HepG2 (cell line): ENCODE results near the gene SLC4A9. TPM values are rescaled to one million over a fixed set of nuclear protein-coding genes. Genes with fewer than 3 reads are reported as not detected.

Experiments used
- HMG20B ChIP-seq: conservative IDR thresholded peaks from 2 replicates; pipeline ENCODE4 v1.6.1; 2016; ENCODE audit warnings: missing genetic modification reagents, missing compliant biosample characterization
- MTF2 ChIP-seq: sonication (generic); formaldehyde crosslinking; IDR thresholded peaks from 2 replicates; pipeline ENCODE4 v1.5.0; 2020; ENCODE audit warnings: missing genetic modification reagents, borderline replicate concordance
- PPARG ChIP-seq: conservative IDR thresholded peaks from 2 replicates; pipeline ENCODE4 v1.6.1; 2016; ENCODE audit warnings: missing biosample characterization, missing genetic modification reagents
- RAD21 ChIP-seq: fragments of 450-650 bp; formaldehyde crosslinking; IDR thresholded peaks from 2 replicates; pipeline ENCODE4 v1.5.0; 2020; ENCODE audit warnings: mild to moderate bottlenecking
- RBM22 ChIP-seq: fragments of 200-400 bp; formaldehyde crosslinking; optimal IDR thresholded peaks from 2 replicates; pipeline ENCODE3; 2017; ENCODE audit warnings: mild to moderate bottlenecking, low read length, moderate library complexity
- RELA ChIP-seq: sonication (generic); formaldehyde crosslinking; IDR thresholded peaks from 2 replicates; pipeline ENCODE4 v1.4.0; 2020; ENCODE audit warnings: missing genetic modification reagents
- SAFB2 ChIP-seq: sonication (generic); formaldehyde crosslinking; IDR thresholded peaks from 2 replicates; pipeline ENCODE4 v1.5.1; 2020; ENCODE audit warnings: missing genetic modification reagents, low read depth, mild to moderate bottlenecking, borderline replicate concordance
- SMAD3 ChIP-seq: sonication (generic); formaldehyde crosslinking; IDR thresholded peaks from 2 replicates; pipeline ENCODE4 v1.4.0; 2020; ENCODE audit warnings: missing genetic modification reagents
- SRY ChIP-seq: sonication (generic); formaldehyde crosslinking; IDR thresholded peaks from 2 replicates; pipeline ENCODE4 v1.8.0; 2022; ENCODE audit warnings: mild to moderate bottlenecking, missing genetic modification reagents
- ZNF3 ChIP-seq: IDR thresholded peaks from 2 replicates; pipeline ENCODE4 v1.7.0; 2017; ENCODE audit warnings: inconsistent platforms
- ZNF550 ChIP-seq: sonication (generic); formaldehyde crosslinking; IDR thresholded peaks from 2 replicates; pipeline ENCODE4 v1.4.0; 2020; ENCODE audit warnings: mild to moderate bottlenecking, missing genetic modification reagents, borderline replicate concordance
- ZNF780A ChIP-seq: sonication (generic); formaldehyde crosslinking; IDR thresholded peaks from 2 replicates; pipeline ENCODE4 v1.8.0; 2022; ENCODE audit warnings: mild to moderate bottlenecking, missing genetic modification reagents, moderate library complexity
- polyA plus RNA-seq, 8 experiments: library from polyadenylated mRNA; depleted of rRNA in 3 of 8; stranded (reverse) in 7 of 8; unstranded in 1 of 8; fragments of >200 nt; fragmentation: Illumina TruSeq in 4 of 8; extraction: Trizol in 4 of 8; gene quantifications; 2 replicates each; pipeline versions ENCODE4 v1.2.1 to v1.2.3, GENCODE V29; 2011 to 2016; ENCODE audit warnings: low read depth in 4 of 8, missing spikeins in 1 of 8, mixed read lengths in 1 of 8; ENCODE audit not compliant: insufficient read depth in 1 of 8
- total RNA-seq, 5 experiments: library from RNA; depleted of rRNA; stranded (reverse); fragments of >200 nt; fragmentation: Illumina TruSeq; extraction: Trizol; gene quantifications; 2 replicates each; pipeline ENCODE4 v1.2.3, GENCODE V29; 2016; ENCODE audit warnings: low read depth in 1 of 5
- TF ChIP-seq, protein P1 (sequence below): sonication (generic); formaldehyde crosslinking; IDR thresholded peaks from 2 replicates; pipeline ENCODE4 v1.5.0; 2020; ENCODE audit warnings: mild to moderate bottlenecking, missing genetic modification reagents
- TF ChIP-seq, protein P2 (sequence below): sonication (generic); formaldehyde crosslinking; IDR thresholded peaks from 2 replicates; pipeline ENCODE4 v1.4.0; 2020; ENCODE audit warnings: mild to moderate bottlenecking, missing genetic modification reagents
- TF ChIP-seq, protein P3 (sequence below): sonication (generic); formaldehyde crosslinking; IDR thresholded peaks from 2 replicates; pipeline ENCODE4 v1.5.1; 2020; ENCODE audit warnings: mild to moderate bottlenecking, missing genetic modification reagents
- TF ChIP-seq, protein P4 (sequence below): sonication (generic); IDR thresholded peaks from 2 replicates; pipeline ENCODE4 v1.6.1; 2016; ENCODE audit warnings: low read depth, borderline replicate concordance
- TF ChIP-seq, protein P5 (sequence below): sonication (generic); formaldehyde crosslinking; IDR thresholded peaks from 2 replicates; pipeline ENCODE4 v1.4.0; 2020; ENCODE audit warnings: missing genetic modification reagents, borderline replicate concordance

Gene SLC4A9
- total and polyA plus RNA-seq, 2 of the 13 experiments (the other 11 are each of a cell fraction or from before 2014, with no cell fraction given) = not detected

DNA sequence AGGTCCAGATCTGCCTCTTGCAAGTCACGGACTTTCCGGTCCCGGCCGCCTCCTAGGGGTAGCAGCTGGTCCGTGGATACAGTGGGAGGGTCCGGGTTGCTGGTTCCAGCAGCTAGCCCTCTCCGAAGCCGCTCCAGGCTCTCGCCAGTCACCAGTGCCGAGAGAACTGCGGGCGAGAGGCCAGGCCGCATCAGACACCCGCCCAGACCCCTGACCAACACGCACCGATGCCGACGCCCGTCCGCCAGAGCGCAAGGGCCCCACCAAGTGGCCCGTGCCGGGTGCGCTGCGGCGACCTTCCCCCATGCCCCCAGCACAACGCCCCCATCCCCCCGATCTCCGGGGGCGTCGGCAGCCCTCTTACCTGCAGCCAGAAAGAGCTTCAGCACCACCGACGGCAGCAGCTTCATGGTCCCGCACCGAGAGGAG lies 14.1 kb upstream of the SLC4A9 start (continued):
- TF ChIP-seq ZNF550 = no peak
- TF ChIP-seq, protein P1, sequence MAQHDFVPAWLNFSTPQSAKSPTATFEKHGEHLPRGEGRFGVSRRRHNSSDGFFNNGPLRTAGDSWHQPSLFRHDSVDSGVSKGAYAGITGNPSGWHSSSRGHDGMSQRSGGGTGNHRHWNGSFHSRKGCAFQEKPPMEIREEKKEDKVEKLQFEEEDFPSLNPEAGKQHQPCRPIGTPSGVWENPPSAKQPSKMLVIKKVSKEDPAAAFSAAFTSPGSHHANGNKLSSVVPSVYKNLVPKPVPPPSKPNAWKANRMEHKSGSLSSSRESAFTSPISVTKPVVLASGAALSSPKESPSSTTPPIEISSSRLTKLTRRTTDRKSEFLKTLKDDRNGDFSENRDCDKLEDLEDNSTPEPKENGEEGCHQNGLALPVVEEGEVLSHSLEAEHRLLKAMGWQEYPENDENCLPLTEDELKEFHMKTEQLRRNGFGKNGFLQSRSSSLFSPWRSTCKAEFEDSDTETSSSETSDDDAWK (CRISPR knock-in tag) = no peak
- TF ChIP-seq, protein P2, sequence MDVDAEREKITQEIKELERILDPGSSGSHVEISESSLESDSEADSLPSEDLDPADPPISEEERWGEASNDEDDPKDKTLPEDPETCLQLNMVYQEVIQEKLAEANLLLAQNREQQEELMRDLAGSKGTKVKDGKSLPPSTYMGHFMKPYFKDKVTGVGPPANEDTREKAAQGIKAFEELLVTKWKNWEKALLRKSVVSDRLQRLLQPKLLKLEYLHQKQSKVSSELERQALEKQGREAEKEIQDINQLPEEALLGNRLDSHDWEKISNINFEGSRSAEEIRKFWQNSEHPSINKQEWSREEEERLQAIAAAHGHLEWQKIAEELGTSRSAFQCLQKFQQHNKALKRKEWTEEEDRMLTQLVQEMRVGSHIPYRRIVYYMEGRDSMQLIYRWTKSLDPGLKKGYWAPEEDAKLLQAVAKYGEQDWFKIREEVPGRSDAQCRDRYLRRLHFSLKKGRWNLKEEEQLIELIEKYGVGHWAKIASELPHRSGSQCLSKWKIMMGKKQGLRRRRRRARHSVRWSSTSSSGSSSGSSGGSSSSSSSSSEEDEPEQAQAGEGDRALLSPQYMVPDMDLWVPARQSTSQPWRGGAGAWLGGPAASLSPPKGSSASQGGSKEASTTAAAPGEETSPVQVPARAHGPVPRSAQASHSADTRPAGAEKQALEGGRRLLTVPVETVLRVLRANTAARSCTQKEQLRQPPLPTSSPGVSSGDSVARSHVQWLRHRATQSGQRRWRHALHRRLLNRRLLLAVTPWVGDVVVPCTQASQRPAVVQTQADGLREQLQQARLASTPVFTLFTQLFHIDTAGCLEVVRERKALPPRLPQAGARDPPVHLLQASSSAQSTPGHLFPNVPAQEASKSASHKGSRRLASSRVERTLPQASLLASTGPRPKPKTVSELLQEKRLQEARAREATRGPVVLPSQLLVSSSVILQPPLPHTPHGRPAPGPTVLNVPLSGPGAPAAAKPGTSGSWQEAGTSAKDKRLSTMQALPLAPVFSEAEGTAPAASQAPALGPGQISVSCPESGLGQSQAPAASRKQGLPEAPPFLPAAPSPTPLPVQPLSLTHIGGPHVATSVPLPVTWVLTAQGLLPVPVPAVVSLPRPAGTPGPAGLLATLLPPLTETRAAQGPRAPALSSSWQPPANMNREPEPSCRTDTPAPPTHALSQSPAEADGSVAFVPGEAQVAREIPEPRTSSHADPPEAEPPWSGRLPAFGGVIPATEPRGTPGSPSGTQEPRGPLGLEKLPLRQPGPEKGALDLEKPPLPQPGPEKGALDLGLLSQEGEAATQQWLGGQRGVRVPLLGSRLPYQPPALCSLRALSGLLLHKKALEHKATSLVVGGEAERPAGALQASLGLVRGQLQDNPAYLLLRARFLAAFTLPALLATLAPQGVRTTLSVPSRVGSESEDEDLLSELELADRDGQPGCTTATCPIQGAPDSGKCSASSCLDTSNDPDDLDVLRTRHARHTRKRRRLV (CRISPR knock-in tag) = no peak
- TF ChIP-seq SAFB2 (CRISPR knock-in tag) = no peak
- TF ChIP-seq HMG20B (CRISPR knock-in tag) = no peak
- no peak for TF ChIP-seq SRY (CRISPR knock-in tag)
- TF ChIP-seq RBM22 = no peak
- TF ChIP-seq PPARG (CRISPR knock-in tag) = no peak
- 0 out of 2 replicates have a peak, but pooled peaks have one; percentile 39 for TF ChIP-seq MTF2
- TF ChIP-seq ZNF3 (CRISPR knock-in tag) = no peak
- peak; percentile 51; the same call in 1 of the 2 replicates for TF ChIP-seq RAD21
- TF ChIP-seq, protein P3, sequence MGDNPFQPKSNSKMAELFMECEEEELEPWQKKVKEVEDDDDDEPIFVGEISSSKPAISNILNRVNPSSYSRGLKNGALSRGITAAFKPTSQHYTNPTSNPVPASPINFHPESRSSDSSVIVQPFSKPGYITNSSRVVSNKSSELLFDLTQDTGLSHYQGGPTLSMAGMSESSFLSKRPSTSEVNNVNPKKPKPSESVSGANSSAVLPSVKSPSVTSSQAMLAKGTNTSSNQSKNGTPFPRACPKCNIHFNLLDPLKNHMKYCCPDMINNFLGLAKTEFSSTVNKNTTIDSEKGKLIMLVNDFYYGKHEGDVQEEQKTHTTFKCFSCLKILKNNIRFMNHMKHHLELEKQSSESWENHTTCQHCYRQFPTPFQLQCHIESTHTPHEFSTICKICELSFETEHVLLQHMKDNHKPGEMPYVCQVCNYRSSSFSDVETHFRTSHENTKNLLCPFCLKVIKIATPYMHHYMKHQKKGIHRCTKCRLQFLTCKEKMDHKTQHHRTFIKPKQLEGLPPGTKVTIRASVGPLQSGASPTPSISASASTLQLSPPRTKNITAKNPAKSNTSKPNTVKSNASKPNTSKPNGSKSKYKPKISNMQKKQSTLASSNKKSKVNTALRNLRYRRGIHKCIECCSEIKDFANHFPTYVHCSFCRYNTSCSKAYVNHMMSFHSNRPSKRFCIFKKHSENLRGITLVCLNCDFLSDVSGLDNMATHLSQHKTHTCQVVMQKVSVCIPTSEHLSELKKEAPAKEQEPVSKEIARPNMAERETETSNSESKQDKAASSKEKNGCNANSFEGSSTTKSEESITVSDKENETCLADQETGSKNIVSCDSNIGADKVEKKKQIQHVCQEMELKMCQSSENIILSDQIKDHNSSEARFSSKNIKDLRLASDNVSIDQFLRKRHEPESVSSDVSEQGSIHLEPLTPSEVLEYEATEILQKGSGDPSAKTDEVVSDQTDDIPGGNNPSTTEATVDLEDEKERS (CRISPR knock-in tag) = no peak
- peak; percentile 40; the same call in 1 of the 2 replicates for TF ChIP-seq SMAD3 (CRISPR knock-in tag)
- TF ChIP-seq, protein P4, sequence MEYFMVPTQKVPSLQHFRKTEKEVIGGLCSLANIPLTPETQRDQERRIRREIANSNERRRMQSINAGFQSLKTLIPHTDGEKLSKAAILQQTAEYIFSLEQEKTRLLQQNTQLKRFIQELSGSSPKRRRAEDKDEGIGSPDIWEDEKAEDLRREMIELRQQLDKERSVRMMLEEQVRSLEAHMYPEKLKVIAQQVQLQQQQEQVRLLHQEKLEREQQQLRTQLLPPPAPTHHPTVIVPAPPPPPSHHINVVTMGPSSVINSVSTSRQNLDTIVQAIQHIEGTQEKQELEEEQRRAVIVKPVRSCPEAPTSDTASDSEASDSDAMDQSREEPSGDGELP = peak; percentile 14; the same call in 1 of the 2 replicates
- 0 out of 2 replicates have a peak, but pooled peaks have one; percentile 21 for TF ChIP-seq RELA (CRISPR knock-in tag)
- TF ChIP-seq, protein P5, sequence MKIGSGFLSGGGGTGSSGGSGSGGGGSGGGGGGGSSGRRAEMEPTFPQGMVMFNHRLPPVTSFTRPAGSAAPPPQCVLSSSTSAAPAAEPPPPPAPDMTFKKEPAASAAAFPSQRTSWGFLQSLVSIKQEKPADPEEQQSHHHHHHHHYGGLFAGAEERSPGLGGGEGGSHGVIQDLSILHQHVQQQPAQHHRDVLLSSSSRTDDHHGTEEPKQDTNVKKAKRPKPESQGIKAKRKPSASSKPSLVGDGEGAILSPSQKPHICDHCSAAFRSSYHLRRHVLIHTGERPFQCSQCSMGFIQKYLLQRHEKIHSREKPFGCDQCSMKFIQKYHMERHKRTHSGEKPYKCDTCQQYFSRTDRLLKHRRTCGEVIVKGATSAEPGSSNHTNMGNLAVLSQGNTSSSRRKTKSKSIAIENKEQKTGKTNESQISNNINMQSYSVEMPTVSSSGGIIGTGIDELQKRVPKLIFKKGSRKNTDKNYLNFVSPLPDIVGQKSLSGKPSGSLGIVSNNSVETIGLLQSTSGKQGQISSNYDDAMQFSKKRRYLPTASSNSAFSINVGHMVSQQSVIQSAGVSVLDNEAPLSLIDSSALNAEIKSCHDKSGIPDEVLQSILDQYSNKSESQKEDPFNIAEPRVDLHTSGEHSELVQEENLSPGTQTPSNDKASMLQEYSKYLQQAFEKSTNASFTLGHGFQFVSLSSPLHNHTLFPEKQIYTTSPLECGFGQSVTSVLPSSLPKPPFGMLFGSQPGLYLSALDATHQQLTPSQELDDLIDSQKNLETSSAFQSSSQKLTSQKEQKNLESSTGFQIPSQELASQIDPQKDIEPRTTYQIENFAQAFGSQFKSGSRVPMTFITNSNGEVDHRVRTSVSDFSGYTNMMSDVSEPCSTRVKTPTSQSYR (CRISPR knock-in tag) = no peak
- TF ChIP-seq ZNF780A (CRISPR knock-in tag) = no peak
